K562 (cell line): ENCODE results near the gene ATG4D. TPM values are rescaled to one million over a fixed set of nuclear protein-coding genes. Genes with fewer than 3 reads are reported as not detected.

Experiments used
- ATAC-seq: fragments of 200-7000 bp; cut with Tn5 transposase; 3 replicates; pipeline ENCODE4 v1.9.1; 2020; ENCODE audit warnings: moderate library complexity
- BruUV-seq: library from RNA; stranded (reverse); fragments of 400-500 nt; replicated peaks from 2 replicates; lab custom pipeline; 2021; lab: Mats Ljungman, UMichigan
- CTCF ChIA-PET: fragments of 300-600 bp; formaldehyde crosslinking; extraction: SDS; loops from one replicate; lab custom pipeline; 2021; ENCODE audit warnings: low intra/inter-chr PET ratio; lab: Yijun Ruan, JAX
- POLR2A ChIA-PET: fragments of 300-600, 350-650 bp; sonication (Branson Sonifier 250); formaldehyde crosslinking; extraction: SDS; loops from one replicate; lab custom pipeline; 2021; ENCODE audit warnings: antibody characterized with exemption, inconsistent platforms; lab: Yijun Ruan, JAX
- DNase-seq, 4 experiments: peaks; one replicate each; pipeline versions ENCODE4 v3.0.0 to v3.0.0-alpha.2; 2011 to 2018; ENCODE audit warnings: low spot score in 3 of 4, mixed read lengths in 3 of 4; ENCODE audit errors: extremely low read depth in 1 of 4
- FAIRE-seq: peaks from 2 replicates; lab custom pipeline; 2011; peaks lifted over from hg19 to GRCh38; lab: Jason Lieb, UNC
- H2AFZ ChIP-seq: 2 replicates; pipeline ENCODE4 v1.6.0; 2011; ENCODE audit warnings: low read depth, low read length, control low read depth, inconsistent platforms
- H3K27ac ChIP-seq: fragments of 200-600 bp; 3 replicates; pipeline ENCODE4 v1.8.0; 2011; ENCODE audit warnings: low read depth, mild to moderate bottlenecking, control low read depth, inconsistent platforms, low read length, moderate library complexity, mixed read lengths; ENCODE audit errors: extremely low read depth
- H3K27me3 ChIP-seq, 2 experiments: fragments of 300-600 bp in 1 of 2; 2 replicates in 1 of 2; 3 replicates in 1 of 2; pipeline versions ENCODE4 v1.6.0 to v1.8.0; 2011; ENCODE audit warnings: inconsistent platforms in 2 of 2, low read length in 2 of 2, mild to moderate bottlenecking in 1 of 2, mixed read lengths in 1 of 2, moderate library complexity in 1 of 2; ENCODE audit not compliant: control insufficient read depth in 2 of 2, insufficient read depth in 2 of 2
- H3K36me3 ChIP-seq: fragments of 300-600 bp; 3 replicates; pipeline ENCODE4 v1.8.0; 2011; ENCODE audit warnings: mild to moderate bottlenecking, low read length, inconsistent platforms; ENCODE audit not compliant: control insufficient read depth, insufficient read depth
- H3K4me1 ChIP-seq, 2 experiments: fragments of 200-600 bp in 1 of 2; replicated peaks in 1 of 2; 2 replicates in 1 of 2; 3 replicates in 1 of 2; pipeline versions ENCODE4 v1.5.1 to v1.8.0; 2011; ENCODE audit warnings: inconsistent platforms in 2 of 2, low read length in 2 of 2, mild to moderate bottlenecking in 1 of 2, mixed read lengths in 1 of 2, moderate library complexity in 1 of 2; ENCODE audit not compliant: control insufficient read depth in 2 of 2, insufficient read depth in 2 of 2
- H3K4me2 ChIP-seq: 2 replicates; pipeline ENCODE4 v1.6.1; 2011; ENCODE audit warnings: low read length, control low read depth, inconsistent platforms, mixed read lengths; ENCODE audit not compliant: insufficient read depth
- H3K4me3 ChIP-seq: fragments of 200-600 bp; sonication (generic), shearing (Covaris generic); 2 replicates; pipeline ENCODE4 v1.5.1; 2016; ENCODE audit warnings: control low read depth, inconsistent platforms
- H3K79me2 ChIP-seq: fragments of 200-600 bp; 3 replicates; pipeline ENCODE4 v1.8.0; 2011; ENCODE audit warnings: low read length, inconsistent platforms; ENCODE audit not compliant: control insufficient read depth, insufficient read depth
- H3K9ac ChIP-seq, 2 experiments: 2 replicates each; pipeline versions ENCODE4 v1.6.0 to v1.6.1; 2011; ENCODE audit warnings: low read depth in 2 of 2, low read length in 2 of 2, control low read depth in 1 of 2, inconsistent platforms in 1 of 2, mild to moderate bottlenecking in 1 of 2, mixed read lengths in 1 of 2; ENCODE audit not compliant: insufficient read depth in 1 of 2
- H3K9me1 ChIP-seq: one replicate; pipeline ENCODE4 v1.6.0; 2011; ENCODE audit warnings: inconsistent platforms, mild to moderate bottlenecking, low read length, moderate library complexity; ENCODE audit not compliant: control insufficient read depth, insufficient read depth
- H3K9me3 ChIP-seq: replicated peaks from 2 replicates; pipeline ENCODE4 v1.5.1; 2011; ENCODE audit warnings: low read depth, low read length, inconsistent platforms; ENCODE audit not compliant: control insufficient read depth, insufficient read depth
- H4K20me1 ChIP-seq: replicated peaks from 2 replicates; pipeline ENCODE4 v1.6.1; 2011; ENCODE audit warnings: low read length, inconsistent platforms, mixed read lengths; ENCODE audit not compliant: control insufficient read depth, insufficient read depth
- CBX3 ChIP-seq, 2 experiments: IDR thresholded peaks; 1 replicate in 1 of 2; 2 replicates in 1 of 2; pipeline ENCODE4 v1.6.1; 2012; ENCODE audit warnings: inconsistent platforms in 2 of 2, low read length in 2 of 2, borderline replicate concordance in 1 of 2, control low read depth in 1 of 2
- EGR1 ChIP-seq: fragments of 450-650 bp; conservative IDR thresholded peaks from 2 replicates; pipeline ENCODE4 v1.6.1; 2017; ENCODE audit warnings: mild to moderate bottlenecking
- KDM5B ChIP-seq: fragments of 200-600 bp; sonication (generic); IDR thresholded peaks from 2 replicates; pipeline ENCODE4 v1.6.1; 2012; ENCODE audit warnings: low read depth, mild to moderate bottlenecking, moderate library complexity, low read length, control low read depth, inconsistent platforms; ENCODE audit not compliant: insufficient replicate concordance
- RREB1 ChIP-seq: fragments of 250-450 bp; sonication (Bioruptor Pico); IDR thresholded peaks from 2 replicates; pipeline ENCODE4 v1.4.0; 2020
- SMAD4 ChIP-seq: fragments of 250-450 bp; sonication (Bioruptor Pico); conservative IDR thresholded peaks from 2 replicates; pipeline ENCODE4 v1.8.0; 2021; ENCODE audit warnings: inconsistent platforms, mild to moderate bottlenecking, moderate library complexity
- TEAD4 ChIP-seq, 2 experiments: sonication (generic) in 1 of 2; formaldehyde crosslinking in 1 of 2; IDR thresholded peaks; 2 replicates each; pipeline versions ENCODE4 v1.6.1 to v1.8.0; 2012 to 2022; ENCODE audit warnings: borderline replicate concordance in 1 of 2, inconsistent platforms in 1 of 2, low read length in 1 of 2, mild to moderate bottlenecking in 1 of 2, missing genetic modification reagents in 1 of 2
- XRCC4 ChIP-seq: IDR thresholded peaks from one replicate; pipeline ENCODE4 v1.6.1; 2011; ENCODE audit not compliant: insufficient read depth, insufficient read length; ENCODE audit errors: extremely low read depth
- ZNF174 ChIP-seq: fragments of 250-450 bp; sonication (Bioruptor Pico); IDR thresholded peaks from 2 replicates; pipeline ENCODE4 v1.4.0; 2020; ENCODE audit warnings: mild to moderate bottlenecking
- ZNF24 ChIP-seq: fragments of 450-650 bp; IDR thresholded peaks from 2 replicates; pipeline ENCODE4 v1.6.1; 2016
- WGBS: fragments of 100-300 bp; shearing (Covaris generic); methylation state at CpG from one replicate; pipeline ENCODE4 v1.1.6; 2016; ENCODE audit warnings: low coverage, mixed read lengths; ENCODE audit not compliant: insufficient coverage; ENCODE audit errors: missing lambda C conversion rate; 5-methylcytosine and 5-hydroxymethylcytosine counted together
- in situ Hi-C: fragments of 300-500 bp; cut with MboI; formaldehyde crosslinking; loops from 4 replicates; pipeline ENCODE4 v1.15.0; 2018; ENCODE audit warnings: inconsistent platforms, mixed read lengths
- intact Hi-C: fragments of 100-400 bp; cut with micrococcal nuclease; formaldehyde crosslinking; loops from 2 replicates; pipeline ENCODE4 v1.14.2; 2022
- polyA plus RNA-seq, 8 experiments: library from polyadenylated mRNA; depleted of rRNA in 4 of 8; stranded (reverse) in 5 of 8; unstranded in 3 of 8; fragments of >200 nt; fragmentation: Nextera tagmentation in 2 of 8; fragmentation: Illumina TruSeq in 1 of 8; extraction: Ambion mirVana in 2 of 8; extraction: Trizol in 1 of 8; gene quantifications; 2 replicates each; pipeline versions ENCODE4 v1.2.1 to v1.2.3, GENCODE V29; 2011 to 2014; ENCODE audit warnings: inconsistent platforms in 1 of 8, missing spikeins in 1 of 8
- total RNA-seq, 7 experiments: library from RNA; depleted of rRNA in 6 of 7; stranded (reverse); fragments of >200 nt in 6 of 7; fragmentation: Illumina TruSeq in 2 of 7; extraction: Trizol in 2 of 7; gene quantifications; 2 replicates each; pipeline versions ENCODE4 v1.2.1 to v1.2.3, GENCODE V29; 2011 to 2021; ENCODE audit warnings: low replicate concordance in 1 of 7

The ATG4D gene
- total and polyA plus RNA-seq, 9 of the 15 experiments (the other 6 are each of a cell fraction or from before 2014, with no cell fraction given): 0.51 to 66.1 (median 22.9) TPM

- CTCF ChIA-PET: no interaction called here
- Histone ChIP-seq H3K9me3 (no peaks in the 10 kb centered on the region), H3K27me3 (peaks cover 3 to 4% of the 10 kb centered on the region in 2 experiments; a peak in 4 of 5 replicates), H4K20me1 (no peaks in the 10 kb centered on the region), H3K36me3 (no peaks in the 10 kb centered on the region), H3K4me1 (peaks cover 0 to 3% of the 10 kb centered on the region in 2 experiments; a peak in 1 of 5 replicates), H3K27ac (no peak overlapping the region), H3K79me2 (no peaks in the 10 kb centered on the region), H3K9me1 (no peaks in the 10 kb centered on the region), H3K4me3 (no peak overlapping the region), H3K9ac (no peak overlapping the region; a peak in 1 of 4 replicates), H2AFZ (no peak overlapping the region), H3K4me2 (no peak overlapping the region)
- intact Hi-C loops (no loop called here), in situ Hi-C loops (no loop called here)
- POLR2A ChIA-PET: no interaction called here
- WGBS: 43% methylated on average over 7 of the region's 7 CpGs
- FAIRE-seq: no peak
- ATAC-seq: no peak
- TF ChIP-seq RREB1 (CRISPR knock-in tag) (no peak), CBX3 (IDR thresholded peaks at IDR 0.05; ENCODE audit: borderline replicate concordance in 1 of 2, low read length in 2 of 2) (no peak), EGR1 (no peak), ZNF24 (no peak), ZNF174 (CRISPR knock-in tag) (no peak), SMAD4 (CRISPR knock-in tag) (no peak), XRCC4 (no peak), KDM5B (no peak), TEAD4 (IDR thresholded peaks at IDR 0.05; ENCODE audit: low read length) (no peak), TEAD4 (CRISPR knock-in tag; IDR thresholded peaks at IDR 0.05; ENCODE audit: borderline replicate concordance) (no peak)
- DNase-seq: no peak
- no TSS peak for BruUV-seq
Measured at GRCh38 chr19:10593148-10593547, 49.4 kb downstream of the ATG4D start.
